GM10847 (cell line): ENCODE results near the gene SYT1.

Source experiments
- POLR2A ChIP-seq: IDR thresholded peaks from 2 replicates; pipeline ENCODE4 v1.6.1; 2011; ENCODE audit not compliant: insufficient read length; ENCODE audit errors: extremely low read depth

Gene SYT1

GRCh38 chr12:79006306-79006705 lies 141.7 kb downstream of the SYT1 start:
- TF ChIP-seq POLR2A, result no peak

DNA sequence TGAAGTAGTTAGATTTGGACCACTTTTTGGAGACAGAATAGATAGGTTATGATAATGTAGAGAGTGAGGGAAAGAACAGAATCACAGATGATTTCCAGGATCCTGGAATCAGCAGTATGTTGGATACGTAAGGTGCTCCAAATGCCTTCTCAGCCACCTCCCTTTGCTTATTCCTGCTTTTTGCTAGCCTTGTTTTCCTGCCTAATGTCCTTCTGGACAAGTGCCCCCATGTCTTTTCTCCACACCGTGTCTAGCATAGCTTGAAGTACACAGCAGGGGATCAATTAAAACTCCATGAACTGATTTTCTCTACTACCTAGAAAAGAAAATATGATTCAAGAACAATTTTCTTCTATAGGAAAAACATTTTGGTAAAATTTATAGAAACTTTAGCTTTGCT lies 144.0 kb downstream of the SYT1 start:
- TF ChIP-seq POLR2A, result no peak

DNA sequence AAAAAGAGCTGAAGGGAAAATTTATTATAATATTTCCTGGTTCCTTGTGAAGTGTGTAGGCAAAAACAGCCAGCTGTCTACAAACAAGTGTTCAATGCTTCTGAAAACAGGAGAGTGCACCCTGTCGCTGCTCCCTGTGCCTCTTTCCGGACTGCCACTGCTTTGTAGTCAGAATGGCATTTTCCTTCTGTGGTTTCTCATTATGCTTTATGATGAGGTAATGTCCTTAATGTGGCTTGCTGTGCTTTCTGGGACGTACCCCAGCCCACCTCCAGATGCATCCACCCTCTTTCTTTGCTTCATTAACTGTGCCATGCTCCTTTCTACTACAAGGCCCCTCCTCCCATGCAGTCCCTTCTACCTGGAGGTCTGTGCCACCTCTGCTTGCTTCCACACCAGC lies 148.1 kb downstream of the SYT1 start:
- TF ChIP-seq POLR2A, result no peak

GRCh38 chr12:79016181-79016580 lies 151.6 kb downstream of the SYT1 start:
- no peak for TF ChIP-seq POLR2A

- no peak for TF ChIP-seq POLR2A
Observed at GRCh38 chr12:79019672-79020071, 155.1 kb downstream of the SYT1 start.

GRCh38 chr12:79020106-79020505 lies 155.5 kb downstream of the SYT1 start:
- TF ChIP-seq POLR2A, result no peak

DNA sequence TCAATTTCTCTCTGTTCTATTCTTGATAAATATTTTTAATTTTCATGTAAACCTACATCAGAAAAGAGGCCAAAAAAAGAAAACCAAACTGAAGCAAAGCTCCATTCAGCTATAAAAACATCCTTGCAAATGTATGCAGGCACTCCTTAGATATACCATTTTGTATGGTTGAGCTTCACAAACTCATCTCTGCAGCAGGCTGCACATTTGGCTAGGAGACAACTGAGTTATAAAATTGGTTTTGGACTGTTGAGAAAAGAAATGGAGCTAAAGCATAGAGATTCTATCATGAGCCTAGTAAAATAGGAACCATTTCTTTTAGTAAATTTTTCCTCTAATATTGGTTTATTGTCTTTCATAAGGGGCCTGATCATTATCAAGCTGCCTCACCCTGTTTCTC lies 156.4 kb downstream of the SYT1 start:
- no peak for TF ChIP-seq POLR2A

- no peak for TF ChIP-seq POLR2A
Observed at GRCh38 chr12:79023261-79023660, 158.7 kb downstream of the SYT1 start.

GRCh38 chr12:79023784-79024183 lies 159.2 kb downstream of the SYT1 start:
- TF ChIP-seq POLR2A, result no peak

GRCh38 chr12:79033788-79034187 lies 169.2 kb downstream of the SYT1 start:
- no peak for TF ChIP-seq POLR2A

DNA sequence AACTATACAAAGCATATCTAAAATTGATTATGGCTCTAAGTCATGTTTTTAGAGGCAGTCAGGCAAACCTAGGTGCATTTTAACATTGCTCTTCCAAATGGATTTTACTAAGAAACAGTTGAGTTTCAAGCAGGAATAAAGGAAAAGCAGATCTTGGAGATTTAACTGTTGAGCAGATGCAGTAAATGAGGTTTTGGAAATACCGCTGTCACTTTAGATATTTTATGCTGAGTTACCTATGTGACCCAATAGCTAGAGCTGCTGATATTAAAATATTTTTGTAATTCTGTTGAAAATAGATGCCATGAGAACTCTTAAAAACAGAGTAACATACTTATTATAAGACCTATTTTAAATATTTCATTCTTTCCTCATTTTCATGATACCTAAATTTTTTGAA lies 181.4 kb downstream of the SYT1 start:
- no peak for TF ChIP-seq POLR2A

DNA sequence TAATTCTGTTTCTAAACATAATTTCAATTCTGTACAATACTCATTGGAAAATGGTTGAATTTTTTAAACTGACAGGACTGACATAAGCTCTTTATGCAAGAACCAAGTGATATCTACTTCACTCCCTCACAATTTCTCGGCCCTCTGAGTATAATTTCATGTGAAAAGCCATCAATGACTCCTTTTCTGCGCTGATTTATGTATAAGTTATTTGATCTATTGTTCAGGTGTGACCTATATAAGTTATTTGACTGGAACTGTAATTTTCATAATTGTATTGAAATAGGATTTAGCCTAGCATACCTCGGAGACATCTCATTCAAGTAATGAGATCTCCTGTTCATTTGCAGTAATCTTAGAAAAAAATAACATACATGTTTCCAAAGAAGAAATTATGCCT lies 184.4 kb downstream of the SYT1 start:
- TF ChIP-seq POLR2A, result no peak

GRCh38 chr12:79053394-79053793 lies 188.8 kb downstream of the SYT1 start:
- TF ChIP-seq POLR2A, result no peak

DNA sequence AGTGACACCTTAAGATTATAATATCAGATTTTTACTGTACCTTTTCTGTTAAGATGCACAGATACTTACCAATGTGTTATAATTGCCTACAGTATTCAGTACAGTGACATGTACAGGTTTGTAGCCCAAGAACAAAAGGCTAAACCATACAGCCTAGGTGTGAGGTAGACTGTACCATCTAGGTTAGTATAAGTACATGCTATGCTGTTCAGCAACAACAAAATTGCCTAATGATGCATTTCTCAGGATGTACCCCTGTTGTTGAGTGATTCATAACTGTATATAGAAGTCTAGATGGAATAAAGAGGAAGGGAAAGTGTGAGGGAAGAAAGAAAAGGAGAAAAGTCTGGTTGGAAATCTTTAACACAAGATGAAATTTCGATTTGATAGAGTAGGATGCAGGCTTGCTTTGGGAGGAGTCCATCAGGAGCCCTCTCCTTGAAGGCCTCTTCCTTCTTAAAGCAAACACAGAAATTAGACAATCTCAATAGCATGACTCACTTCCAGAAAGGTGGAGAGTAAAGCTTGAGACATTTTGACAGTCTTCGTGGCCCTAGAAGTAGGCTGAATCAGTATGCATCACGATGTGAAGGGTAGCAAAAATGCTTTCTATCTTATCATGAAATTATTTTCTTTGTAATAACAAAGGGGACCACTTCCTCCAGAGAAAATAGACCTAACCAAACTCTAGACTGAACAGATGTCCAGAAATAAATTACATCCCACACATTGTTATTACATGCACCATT lies 191.5 kb downstream of the SYT1 start:
- TF ChIP-seq POLR2A, result no peak

DNA sequence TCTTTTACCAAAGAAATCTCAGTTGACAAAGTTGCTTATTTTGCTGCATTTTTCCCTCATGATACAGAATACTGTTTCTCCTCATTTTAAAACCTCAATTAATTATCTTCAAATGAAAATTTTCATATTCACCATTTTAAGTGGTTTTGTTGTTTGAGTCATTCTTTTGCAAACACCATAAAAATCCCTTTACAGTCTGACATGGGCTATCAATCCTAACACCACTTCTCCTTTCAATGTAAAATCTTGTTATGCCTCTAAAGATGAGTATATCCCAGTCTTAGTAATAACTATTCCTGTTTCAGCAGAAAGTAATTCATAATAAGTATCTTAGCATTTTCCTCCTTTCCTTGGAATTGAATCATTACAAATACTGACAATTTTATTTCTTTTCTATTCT lies 192.2 kb downstream of the SYT1 start:
- no peak for TF ChIP-seq POLR2A

- no peak for TF ChIP-seq POLR2A
Observed at GRCh38 chr12:79057540-79057939, 193.0 kb downstream of the SYT1 start.

GRCh38 chr12:79058342-79058741 lies 193.8 kb downstream of the SYT1 start:
- no peak for TF ChIP-seq POLR2A

GRCh38 chr12:79059557-79059956 lies 195.0 kb downstream of the SYT1 start:
- TF ChIP-seq POLR2A, result no peak

DNA sequence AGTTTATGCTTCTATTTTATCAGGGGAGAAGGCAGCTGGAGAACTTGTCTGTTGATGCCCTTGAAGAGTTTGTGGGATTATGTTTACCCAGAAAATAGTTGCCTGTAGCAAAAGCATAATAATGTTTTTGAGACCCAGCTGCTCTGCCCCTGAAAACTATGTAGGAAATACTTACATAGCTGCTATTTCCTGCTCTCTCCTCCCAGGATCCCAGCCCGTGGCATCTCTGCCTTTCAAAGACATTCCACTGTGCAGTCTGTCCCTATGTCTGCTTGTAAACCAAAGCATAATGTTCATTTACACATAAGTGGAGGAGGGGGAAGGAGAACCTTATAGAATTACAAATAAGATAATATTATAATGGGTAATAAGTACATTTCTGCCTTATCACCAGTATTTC lies 198.7 kb downstream of the SYT1 start:
- TF ChIP-seq POLR2A, result no peak
